Measurements from ENCODE around the gene KIF16B. TPM values are rescaled to one million over a fixed set of nuclear protein-coding genes. Genes with fewer than 3 reads are reported as not detected.

KIF16B gene
- total RNA-seq, 6 donors from 2014 or later, result 18.4 to 114 (median 26.3) TPM

- Histone ChIP-seq H3K4me1 (no peaks in the 10 kb centered on the region), H3K4me3 (no peak overlapping the region), H3K36me3 (no peaks in the 10 kb centered on the region), H3K27ac (no peak overlapping the region), H3K9me3 (no peaks in the 10 kb centered on the region), H3K27me3 (no peaks in the 10 kb centered on the region)
- no peak for DNase-seq
- WGBS, 2 donors, result 82 to 85% methylated on average over 4 of the region's 4 CpGs
- ATAC-seq (ENCODE audit: low FRiP score in 2 of 2), result peak in 1 of 2 donors; percentile 54
- TF ChIP-seq POLR2A (IDR thresholded peaks at IDR 0.05) (no peak), CTCF (IDR thresholded peaks at IDR 0.05) (no peak), EP300 (IDR thresholded peaks at IDR 0.05) (no peak), POLR2AphosphoS5 (IDR thresholded peaks at IDR 0.05) (no peak)
Measured at GRCh38 chr20:16537025-16537665, 36.1 kb downstream of the KIF16B start.

GRCh38 chr20:16535277-16535676 lies 38.0 kb downstream of the KIF16B start:
- Histone ChIP-seq H3K4me1 (no peaks in the 10 kb centered on the region), H3K27me3 (no peaks in the 10 kb centered on the region), H3K9me3 (no peaks in the 10 kb centered on the region), H3K4me3 (no peak overlapping the region), H3K36me3 (no peaks in the 10 kb centered on the region), H3K27ac (no peak overlapping the region)
- DNase-seq (no peak), ATAC-seq (ENCODE audit: low FRiP score in 2 of 2) (no peak)
- TF ChIP-seq CTCF (IDR thresholded peaks at IDR 0.05) (no peak), EP300 (IDR thresholded peaks at IDR 0.05) (no peak), POLR2A (IDR thresholded peaks at IDR 0.05) (no peak), POLR2AphosphoS5 (IDR thresholded peaks at IDR 0.05) (no peak)
- WGBS, 2 donors, result 83 to 85% methylated on average over 2 of the region's 2 CpGs

- no peaks in the 10 kb centered on the region for H3K36me3 ChIP-seq
- no peak overlapping the region for H3K4me3 ChIP-seq
- DNase-seq (no peak), ATAC-seq (ENCODE audit: low FRiP score in 2 of 2) (no peak)
- H3K27me3 ChIP-seq, result no peaks in the 10 kb centered on the region
- H3K9me3 ChIP-seq, result no peaks in the 10 kb centered on the region
- TF ChIP-seq POLR2A (IDR thresholded peaks at IDR 0.05) (no peak), CTCF (IDR thresholded peaks at IDR 0.05) (no peak), EP300 (IDR thresholded peaks at IDR 0.05) (no peak), POLR2AphosphoS5 (IDR thresholded peaks at IDR 0.05) (no peak)
- no peaks in the 10 kb centered on the region for H3K4me1 ChIP-seq
- H3K27ac ChIP-seq, result no peak overlapping the region
- WGBS, 2 donors, result 74 to 82% methylated on average over 1 of the region's 1 CpG
Measured at GRCh38 chr20:16533502-16533901, 39.7 kb downstream of the KIF16B start.

- H3K27me3 ChIP-seq, result no peaks in the 10 kb centered on the region
- WGBS, 2 donors, result 93 to 96% methylated on average over 8 of the region's 8 CpGs
- no peak overlapping the region for H3K27ac ChIP-seq
- ATAC-seq (ENCODE audit: low FRiP score in 2 of 2) (no peak), DNase-seq (no peak)
- no peaks in the 10 kb centered on the region for H3K9me3 ChIP-seq
- H3K4me1 ChIP-seq, result no peaks in the 10 kb centered on the region
- H3K4me3 ChIP-seq, result no peak overlapping the region
- TF ChIP-seq CTCF (IDR thresholded peaks at IDR 0.05), result no peak
- no peak for TF ChIP-seq EP300 (IDR thresholded peaks at IDR 0.05)
- TF ChIP-seq POLR2AphosphoS5 (IDR thresholded peaks at IDR 0.05), result no peak
- TF ChIP-seq POLR2A (IDR thresholded peaks at IDR 0.05), result no peak
- H3K36me3 ChIP-seq, result no peaks in the 10 kb centered on the region
Measured at GRCh38 chr20:16531485-16531884, 41.8 kb downstream of the KIF16B start.

- peaks cover 0 to 1% (median 0%) of the 10 kb centered on the region in 4 donors for H3K36me3 ChIP-seq
- H3K9me3 ChIP-seq, result no peaks in the 10 kb centered on the region
- H3K4me1 ChIP-seq, result no peaks in the 10 kb centered on the region
- WGBS, 2 donors, result 89 to 91% methylated on average over 10 to 15 of the region's 15 CpGs
- H3K4me3 ChIP-seq, result no peak overlapping the region
- H3K27me3 ChIP-seq, result no peaks in the 10 kb centered on the region
- TF ChIP-seq CTCF (IDR thresholded peaks at IDR 0.05) (no peak), POLR2AphosphoS5 (IDR thresholded peaks at IDR 0.05) (no peak), POLR2A (IDR thresholded peaks at IDR 0.05) (no peak)
- no peak overlapping the region for H3K27ac ChIP-seq
- peak; percentile 19 to 39 for ATAC-seq (ENCODE audit: low FRiP score in 2 of 2)
- DNase-seq, result peak in 1 of 2 donors; percentile 56
Measured at GRCh38 chr20:16530201-16530681, 43.0 kb downstream of the KIF16B start.
